Stimulated activated naive CD8-positive, alpha-beta T cell treated with anti-CD3 and anti-CD28 coated beads, Interleukin-15, amount 100 ng/mL, for 72 hours (primary cell): ENCODE data around the gene STPG1.

Source experiments
- ATAC-seq: fragments of 150-1000 bp; cut with Tn5 transposase; 2 replicates; pipeline ENCODE4 v1.10.0; 2021; ENCODE audit warnings: mild to moderate bottlenecking, moderate library complexity
- DNase-seq, 2 donors: peaks; one replicate each; pipeline ENCODE4 v3.0.0; 2021 to 2022
- H3K27ac Mint-ChIP-seq, 2 donors: one replicate each; pipeline ENCODE4 v1.8.0; 2022; ENCODE audit warnings: mild to moderate bottlenecking in 2 of 2, mixed read lengths in 2 of 2, moderate library complexity in 2 of 2
- H3K27me3 Mint-ChIP-seq: one replicate; pipeline ENCODE4 v1.8.0; 2022; ENCODE audit warnings: mixed read lengths
- H3K4me1 Mint-ChIP-seq: one replicate; pipeline ENCODE4 v1.8.0; 2022; ENCODE audit warnings: mild to moderate bottlenecking, mixed read lengths
- H3K4me3 Mint-ChIP-seq, 2 donors: one replicate each; pipeline ENCODE4 v1.8.0; 2022; ENCODE audit warnings: mild to moderate bottlenecking in 2 of 2, mixed read lengths in 2 of 2, moderate library complexity in 1 of 2
- H3K9me3 Mint-ChIP-seq, 2 donors: one replicate each; pipeline ENCODE4 v1.8.0; 2022; ENCODE audit warnings: mixed read lengths in 2 of 2

Gene STPG1

GRCh38 chr1:24440436-24440835 is 26.9 kb upstream of the STPG1 start:
- ATAC-seq, result no peak
- Mint-ChIP-seq H3K9me3 (no peaks in the 10 kb centered on the region), H3K27ac (peak overlapping the region in 1 of 2 donors; percentile 20), H3K4me3 (no peak overlapping the region), H3K4me1 (peaks cover 18% of the 10 kb centered on the region), H3K27me3 (no peaks in the 10 kb centered on the region)
- no peak for DNase-seq

- no peak overlapping the region for H3K4me3 Mint-ChIP-seq
- peaks cover 37% of the 10 kb centered on the region for H3K4me1 Mint-ChIP-seq
- H3K27me3 Mint-ChIP-seq, result no peaks in the 10 kb centered on the region
- H3K9me3 Mint-ChIP-seq, result no peaks in the 10 kb centered on the region
- DNase-seq, result no peak
- H3K27ac Mint-ChIP-seq, result no peak overlapping the region
- ATAC-seq, result no peak
Measured at GRCh38 chr1:24438423-24438901, 24.9 kb upstream of the STPG1 start.

- H3K4me1 Mint-ChIP-seq, result peaks cover 38% of the 10 kb centered on the region
- no peaks in the 10 kb centered on the region for H3K27me3 Mint-ChIP-seq
- H3K4me3 Mint-ChIP-seq, result no peak overlapping the region
- DNase-seq (no peak), ATAC-seq (no peak)
- peak overlapping the region in 1 of 2 donors; percentile 28 for H3K27ac Mint-ChIP-seq
- no peaks in the 10 kb centered on the region for H3K9me3 Mint-ChIP-seq
Measured at GRCh38 chr1:24437631-24438396, 24.2 kb upstream of the STPG1 start.

GRCh38 chr1:24435782-24436365 is 22.3 kb upstream of the STPG1 start:
- H3K4me3 Mint-ChIP-seq, result peak overlapping the region in 1 of 2 donors; percentile 8
- peaks cover 38% of the 10 kb centered on the region for H3K4me1 Mint-ChIP-seq
- H3K27me3 Mint-ChIP-seq, result no peaks in the 10 kb centered on the region
- no peak overlapping the region for H3K27ac Mint-ChIP-seq
- DNase-seq (no peak), ATAC-seq (no peak)
- H3K9me3 Mint-ChIP-seq, result no peaks in the 10 kb centered on the region

GRCh38 chr1:24427545-24427862 is 13.9 kb upstream of the STPG1 start:
- no peaks in the 10 kb centered on the region for H3K27me3 Mint-ChIP-seq
- DNase-seq (no peak), ATAC-seq (no peak)
- no peaks in the 10 kb centered on the region for H3K9me3 Mint-ChIP-seq
- no peak overlapping the region for H3K4me3 Mint-ChIP-seq
- H3K4me1 Mint-ChIP-seq, result peaks cover 69% of the 10 kb centered on the region
- no peak overlapping the region for H3K27ac Mint-ChIP-seq

GRCh38 chr1:24426744-24427544 is 13.4 kb upstream of the STPG1 start:
- Mint-ChIP-seq H3K4me1 (peaks cover 74% of the 10 kb centered on the region), H3K9me3 (no peaks in the 10 kb centered on the region), H3K4me3 (no peak overlapping the region), H3K27ac (peak overlapping the region in 1 of 2 donors; percentile 27), H3K27me3 (no peaks in the 10 kb centered on the region)
- no peak for ATAC-seq
- no peak for DNase-seq

- H3K9me3 Mint-ChIP-seq, result no peaks in the 10 kb centered on the region
- H3K4me3 Mint-ChIP-seq, result no peak overlapping the region
- peaks cover 84% of the 10 kb centered on the region for H3K4me1 Mint-ChIP-seq
- H3K27me3 Mint-ChIP-seq, result no peaks in the 10 kb centered on the region
- no peak for DNase-seq
- H3K27ac Mint-ChIP-seq, result peak overlapping the region in 1 of 2 donors; percentile 81
- ATAC-seq, result no peak
Measured at GRCh38 chr1:24425922-24426321, 12.3 kb upstream of the STPG1 start.

GRCh38 chr1:24425441-24425840 is 11.9 kb upstream of the STPG1 start:
- H3K4me1 Mint-ChIP-seq, result peaks cover 89% of the 10 kb centered on the region
- no peak for DNase-seq
- no peak for ATAC-seq
- no peaks in the 10 kb centered on the region for H3K9me3 Mint-ChIP-seq
- H3K27ac Mint-ChIP-seq, result peak overlapping the region in 1 of 2 donors; percentile 81
- no peak overlapping the region for H3K4me3 Mint-ChIP-seq
- H3K27me3 Mint-ChIP-seq, result no peaks in the 10 kb centered on the region

GRCh38 chr1:24424990-24425389 is 11.4 kb upstream of the STPG1 start:
- no peaks in the 10 kb centered on the region for H3K27me3 Mint-ChIP-seq
- no peak overlapping the region for H3K4me3 Mint-ChIP-seq
- DNase-seq (no peak), ATAC-seq (no peak)
- H3K27ac Mint-ChIP-seq, result no peak overlapping the region
- H3K9me3 Mint-ChIP-seq, result no peaks in the 10 kb centered on the region
- H3K4me1 Mint-ChIP-seq, result peaks cover 94% of the 10 kb centered on the region

- Mint-ChIP-seq H3K9me3 (no peaks in the 10 kb centered on the region), H3K4me1 (peaks cover 98% of the 10 kb centered on the region), H3K27me3 (no peaks in the 10 kb centered on the region), H3K27ac (peak overlapping the region; percentile 48 to 55), H3K4me3 (peak overlapping the region in 1 of 2 donors; percentile 35)
- DNase-seq (no peak), ATAC-seq (no peak)
Measured at GRCh38 chr1:24424207-24424606, 10.6 kb upstream of the STPG1 start.

- Mint-ChIP-seq H3K4me1 (peaks cover 99% of the 10 kb centered on the region), H3K27ac (no peak overlapping the region), H3K4me3 (no peak overlapping the region), H3K27me3 (no peaks in the 10 kb centered on the region), H3K9me3 (no peaks in the 10 kb centered on the region)
- ATAC-seq (no peak), DNase-seq (no peak)
Measured at GRCh38 chr1:24421502-24421901, 7.9 kb upstream of the STPG1 start.

GRCh38 chr1:24420547-24420946 is 7.0 kb upstream of the STPG1 start:
- no peak overlapping the region for H3K27ac Mint-ChIP-seq
- no peak overlapping the region for H3K4me3 Mint-ChIP-seq
- H3K4me1 Mint-ChIP-seq, result peaks cover 89% of the 10 kb centered on the region
- ATAC-seq, result peak; percentile 38
- DNase-seq, result no peak
- no peaks in the 10 kb centered on the region for H3K27me3 Mint-ChIP-seq
- H3K9me3 Mint-ChIP-seq, result no peaks in the 10 kb centered on the region

GRCh38 chr1:24418898-24419628 is 5.5 kb upstream of the STPG1 start:
- Mint-ChIP-seq H3K4me1 (peaks cover 85% of the 10 kb centered on the region), H3K4me3 (peak overlapping the region; percentile 45 to 59), H3K27me3 (no peaks in the 10 kb centered on the region), H3K9me3 (no peaks in the 10 kb centered on the region), H3K27ac (peak overlapping the region; percentile 77 to 88)
- DNase-seq, result no peak
- ATAC-seq, result no peak

GRCh38 chr1:24417681-24418080 is 4.1 kb upstream of the STPG1 start:
- peak overlapping the region in 1 of 2 donors; percentile 80 for H3K27ac Mint-ChIP-seq
- no peaks in the 10 kb centered on the region for H3K9me3 Mint-ChIP-seq
- ATAC-seq (no peak), DNase-seq (no peak)
- H3K4me3 Mint-ChIP-seq, result peak overlapping the region; percentile 95 to 98
- no peaks in the 10 kb centered on the region for H3K27me3 Mint-ChIP-seq
- peaks cover 81% of the 10 kb centered on the region for H3K4me1 Mint-ChIP-seq

- no peaks in the 10 kb centered on the region for H3K27me3 Mint-ChIP-seq
- no peaks in the 10 kb centered on the region for H3K9me3 Mint-ChIP-seq
- H3K27ac Mint-ChIP-seq, result peak overlapping the region; percentile 91 to 96
- peak overlapping the region; percentile 95 to 98 for H3K4me3 Mint-ChIP-seq
- H3K4me1 Mint-ChIP-seq, result peaks cover 81% of the 10 kb centered on the region
- peak; percentile 50 to 77 for DNase-seq
- ATAC-seq, result peak; percentile 69
Measured at GRCh38 chr1:24416666-24417391, 3.2 kb upstream of the STPG1 start.
